Measurements from ENCODE around the gene ATXN2.

ATXN2 gene

GRCh38 chr12:111454311-111454710, 144.8 kb downstream of the ATXN2 start:
- TF ChIP-seq YY1 (IDR thresholded peaks at IDR 0.05; ENCODE audit: low read depth): no peak
- TF ChIP-seq EGR1 (IDR thresholded peaks at IDR 0.05): no peak
- no peak for TF ChIP-seq NFIC (IDR thresholded peaks at IDR 0.05)
- no peak for TF ChIP-seq TAF1 (IDR thresholded peaks at IDR 0.05; ENCODE audit: low read depth)
- no peak for TF ChIP-seq ZBTB7A (IDR thresholded peaks at IDR 0.05; ENCODE audit: low read depth)
- no peak for TF ChIP-seq CEBPB (IDR thresholded peaks at IDR 0.05)
- TF ChIP-seq TEAD4 (IDR thresholded peaks at IDR 0.05): no peak
- TF ChIP-seq, protein P1, sequence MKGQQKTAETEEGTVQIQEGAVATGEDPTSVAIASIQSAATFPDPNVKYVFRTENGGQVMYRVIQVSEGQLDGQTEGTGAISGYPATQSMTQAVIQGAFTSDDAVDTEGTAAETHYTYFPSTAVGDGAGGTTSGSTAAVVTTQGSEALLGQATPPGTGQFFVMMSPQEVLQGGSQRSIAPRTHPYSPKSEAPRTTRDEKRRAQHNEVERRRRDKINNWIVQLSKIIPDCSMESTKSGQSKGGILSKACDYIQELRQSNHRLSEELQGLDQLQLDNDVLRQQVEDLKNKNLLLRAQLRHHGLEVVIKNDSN (IDR thresholded peaks at IDR 0.05): no peak

DNA sequence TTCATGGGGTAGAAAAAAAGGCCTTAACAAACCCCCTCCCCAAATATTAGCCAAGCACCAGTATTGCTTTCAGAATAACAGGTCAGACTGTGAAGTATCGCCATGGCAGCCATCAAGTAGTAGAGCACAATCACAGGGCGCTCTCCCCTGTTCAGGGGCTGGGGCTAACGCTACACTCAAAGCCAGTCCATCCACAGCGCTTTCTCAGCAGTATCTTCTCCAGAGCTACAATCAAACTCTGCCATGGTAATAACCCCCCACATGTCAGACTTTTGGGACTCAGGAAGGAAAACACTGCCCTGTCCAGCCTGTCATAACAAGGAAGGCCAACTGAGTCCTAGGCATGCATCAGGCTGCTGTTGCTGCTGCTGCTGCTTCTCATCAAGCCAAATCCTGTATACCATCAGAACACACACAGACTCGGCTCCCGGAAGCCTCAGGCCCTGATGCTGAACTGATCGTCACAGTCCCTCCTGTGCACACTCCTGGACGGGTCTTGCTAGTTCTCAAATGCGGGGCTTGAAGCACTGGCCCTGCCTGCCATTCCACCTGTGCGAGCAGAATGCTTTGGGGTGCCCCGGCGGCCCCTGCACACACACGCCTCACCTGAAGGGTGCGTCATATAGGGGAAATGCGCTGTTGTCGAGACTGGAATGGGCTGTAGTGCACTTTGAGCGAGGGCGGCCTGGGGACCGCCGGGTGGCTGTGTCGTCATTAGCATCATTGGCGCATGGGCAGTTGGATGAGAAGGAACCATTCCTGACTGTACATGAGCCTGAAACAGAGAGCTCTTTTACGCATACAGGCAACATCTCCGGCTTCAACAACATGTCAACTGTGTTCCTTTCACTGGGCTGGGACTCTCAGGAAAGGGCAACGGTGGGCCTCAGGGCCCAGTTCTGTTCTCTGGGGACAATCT, 145.8 kb downstream of the ATXN2 start:
- TF ChIP-seq YY1 (IDR thresholded peaks at IDR 0.05; ENCODE audit: low read depth) (no peak), TAF1 (IDR thresholded peaks at IDR 0.05; ENCODE audit: low read depth) (no peak), EGR1 (IDR thresholded peaks at IDR 0.05) (no peak), TCF12 (IDR thresholded peaks at IDR 0.05; ENCODE audit: low read depth) (no peak), TEAD4 (IDR thresholded peaks at IDR 0.05) (no peak), CREB1 (IDR thresholded peaks at IDR 0.05; ENCODE audit: low read depth) (no peak), FOXM1 (IDR thresholded peaks at IDR 0.05; ENCODE audit: borderline replicate concordance, low read depth) (no peak), ZBTB7A (IDR thresholded peaks at IDR 0.05; ENCODE audit: low read depth) (no peak), EP300 (IDR thresholded peaks at IDR 0.05; ENCODE audit: borderline replicate concordance) (no peak), RAD21 (IDR thresholded peaks at IDR 0.05; ENCODE audit: low read depth) (no peak), CEBPB (IDR thresholded peaks at IDR 0.05) (no peak), REST (IDR thresholded peaks at IDR 0.05; ENCODE audit: low read depth) (no peak), NFIC (IDR thresholded peaks at IDR 0.05) (no peak)
- TF ChIP-seq, protein P2, sequence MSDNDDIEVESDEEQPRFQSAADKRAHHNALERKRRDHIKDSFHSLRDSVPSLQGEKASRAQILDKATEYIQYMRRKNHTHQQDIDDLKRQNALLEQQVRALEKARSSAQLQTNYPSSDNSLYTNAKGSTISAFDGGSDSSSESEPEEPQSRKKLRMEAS (IDR thresholded peaks at IDR 0.05): no peak
- TF ChIP-seq, protein P1 (IDR thresholded peaks at IDR 0.05): no peak

DNA sequence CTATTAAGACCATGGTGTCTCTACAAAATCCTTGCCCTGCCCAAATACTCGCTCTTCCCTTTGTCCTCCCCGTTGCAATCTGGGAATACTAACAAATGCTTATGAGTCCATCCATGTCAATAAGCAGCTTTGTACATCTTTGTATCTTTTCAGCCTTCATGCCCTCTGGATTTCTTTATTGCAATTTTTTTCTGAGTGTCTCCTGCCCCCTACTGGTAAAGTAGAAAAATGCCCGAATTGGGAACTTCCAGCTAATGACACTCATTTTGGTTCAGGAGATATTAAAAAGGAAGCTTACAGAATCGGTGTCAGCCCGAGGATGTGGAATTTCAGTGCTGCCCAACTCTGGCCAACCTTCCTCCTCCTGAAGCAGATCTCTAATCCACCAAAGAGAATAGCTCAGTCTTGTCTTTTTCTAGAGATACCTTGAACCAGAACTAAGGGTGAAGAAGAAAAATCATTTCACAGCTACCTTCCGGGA, 147.4 kb downstream of the ATXN2 start:
- TF ChIP-seq RAD21 (IDR thresholded peaks at IDR 0.05; ENCODE audit: low read depth) (peak; percentile 73), CEBPB (IDR thresholded peaks at IDR 0.05) (no peak)

GRCh38 chr12:111451232-111451631, 147.9 kb downstream of the ATXN2 start:
- TF ChIP-seq RAD21 (IDR thresholded peaks at IDR 0.05; ENCODE audit: low read depth) (no peak), EP300 (IDR thresholded peaks at IDR 0.05; ENCODE audit: borderline replicate concordance) (no peak), REST (IDR thresholded peaks at IDR 0.05; ENCODE audit: low read depth) (no peak), CREB1 (IDR thresholded peaks at IDR 0.05; ENCODE audit: low read depth) (no peak), YY1 (IDR thresholded peaks at IDR 0.05; ENCODE audit: low read depth) (no peak), EGR1 (IDR thresholded peaks at IDR 0.05) (no peak), NFIC (IDR thresholded peaks at IDR 0.05) (no peak), TAF1 (IDR thresholded peaks at IDR 0.05; ENCODE audit: low read depth) (no peak), TEAD4 (IDR thresholded peaks at IDR 0.05) (no peak), ZBTB7A (IDR thresholded peaks at IDR 0.05; ENCODE audit: low read depth) (no peak), FOXM1 (IDR thresholded peaks at IDR 0.05; ENCODE audit: borderline replicate concordance, low read depth) (no peak), CEBPB (IDR thresholded peaks at IDR 0.05) (no peak), TCF12 (IDR thresholded peaks at IDR 0.05; ENCODE audit: low read depth) (no peak)
- TF ChIP-seq, protein P2 (IDR thresholded peaks at IDR 0.05): no peak
- TF ChIP-seq, protein P1 (IDR thresholded peaks at IDR 0.05): no peak

- TF ChIP-seq, protein P1 (IDR thresholded peaks at IDR 0.05): no peak
- TF ChIP-seq RAD21 (IDR thresholded peaks at IDR 0.05; ENCODE audit: low read depth) (no peak), TEAD4 (IDR thresholded peaks at IDR 0.05) (no peak), FOXM1 (IDR thresholded peaks at IDR 0.05; ENCODE audit: borderline replicate concordance, low read depth) (no peak), CREB1 (IDR thresholded peaks at IDR 0.05; ENCODE audit: low read depth) (no peak), CEBPB (IDR thresholded peaks at IDR 0.05) (no peak), TCF12 (IDR thresholded peaks at IDR 0.05; ENCODE audit: low read depth) (no peak), EP300 (IDR thresholded peaks at IDR 0.05; ENCODE audit: borderline replicate concordance) (no peak), NFIC (IDR thresholded peaks at IDR 0.05) (no peak), REST (IDR thresholded peaks at IDR 0.05; ENCODE audit: low read depth) (no peak), ZBTB7A (IDR thresholded peaks at IDR 0.05; ENCODE audit: low read depth) (no peak), YY1 (IDR thresholded peaks at IDR 0.05; ENCODE audit: low read depth) (no peak), EGR1 (IDR thresholded peaks at IDR 0.05) (no peak), TAF1 (IDR thresholded peaks at IDR 0.05; ENCODE audit: low read depth) (no peak)
- TF ChIP-seq, protein P2 (IDR thresholded peaks at IDR 0.05): no peak
Measured at GRCh38 chr12:111450676-111451075, 148.4 kb downstream of the ATXN2 start.

All from Ishikawa (cell line).